PC-9 (cell line): ENCODE data around the gene BMP2K.

ENCODE experiments used
- CTCF ChIP-seq: fragments of 200-600 bp; sonication (generic); conservative IDR thresholded peaks from 2 replicates; pipeline ENCODE4 v1.6.1; 2017; ENCODE audit warnings: mixed run types, antibody characterized with exemption, mild to moderate bottlenecking, moderate library complexity
- EZH2 ChIP-seq: fragments of 200-600 bp; sonication (generic); IDR thresholded peaks from 2 replicates; pipeline ENCODE4 v1.8.0; 2017; ENCODE audit warnings: antibody characterized with exemption, low read depth

DNA sequence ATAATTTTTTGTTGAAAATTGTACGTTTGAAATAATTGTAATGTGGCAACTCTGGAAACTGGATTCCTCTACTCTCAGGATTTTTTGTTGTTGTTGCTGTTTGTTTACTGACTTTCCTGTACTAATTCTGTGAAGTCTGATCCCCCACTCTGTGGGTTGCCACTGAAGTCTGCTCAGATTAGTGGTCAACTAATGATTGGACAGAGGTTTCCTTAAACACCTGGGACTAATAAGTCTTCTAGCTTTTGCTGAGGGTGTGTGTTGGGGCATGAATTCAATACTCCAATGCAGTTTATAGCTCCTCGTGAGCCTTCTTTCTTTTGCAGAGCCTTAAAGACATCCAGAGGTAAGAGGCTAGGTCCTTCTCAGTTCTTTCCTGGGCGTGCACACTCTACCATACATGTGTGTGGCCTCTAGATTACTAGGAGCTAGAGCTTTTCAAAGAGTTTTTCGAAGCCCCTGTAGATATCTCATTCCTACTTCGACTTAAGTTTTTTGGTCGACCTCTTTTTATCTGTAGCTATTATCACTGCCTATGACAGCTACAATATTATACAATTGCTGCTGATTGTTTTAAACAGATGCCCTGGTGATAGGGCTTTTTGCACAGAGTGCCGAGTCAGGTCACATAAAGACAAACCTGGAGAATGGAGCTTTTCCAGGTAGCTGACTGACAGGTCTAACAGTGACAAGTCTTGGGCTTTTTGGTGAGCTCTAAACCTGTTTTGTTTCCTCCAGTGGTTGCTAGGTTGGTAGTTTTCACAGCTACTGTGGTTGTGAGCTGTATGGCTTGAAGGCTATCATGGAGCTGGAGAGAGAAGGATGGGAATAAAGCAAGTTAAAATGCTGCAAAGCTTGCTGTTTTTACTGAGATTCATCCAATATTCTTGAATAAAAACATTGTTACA, 34.0 kb downstream of the BMP2K start:
- TF ChIP-seq EZH2 = no peak
- no peak for TF ChIP-seq CTCF
